Upper lobe of right lung (tissue), 1 donor: Measurements from ENCODE around the gene MRPS9. TPM values are rescaled to one million over a fixed set of nuclear protein-coding genes. Genes with fewer than 3 reads are reported as not detected.

Source experiments
- ATAC-seq: fragments of 200-7000 bp; cut with Tn5 transposase; one replicate; pipeline ENCODE4 v1.9.1; 2020; ENCODE audit warnings: mild to moderate bottlenecking, moderate library complexity
- DNase-seq: peaks from one replicate; pipeline ENCODE4 v3.0.0-alpha.2; 2020
- H3K27ac ChIP-seq: fragments of 200-600 bp; one replicate; pipeline ENCODE4 v1.8.0; 2022
- H3K27me3 ChIP-seq: fragments of 200-600 bp; one replicate; pipeline ENCODE4 v1.8.0; 2022; ENCODE audit warnings: mild to moderate bottlenecking
- H3K36me3 ChIP-seq: fragments of 200-600 bp; one replicate; pipeline ENCODE4 v1.8.0; 2022
- H3K4me1 ChIP-seq: fragments of 200-600 bp; one replicate; pipeline ENCODE4 v1.8.0; 2022
- H3K4me3 ChIP-seq: fragments of 200-600 bp; one replicate; pipeline ENCODE4 v1.8.0; 2022; ENCODE audit warnings: mild to moderate bottlenecking
- H3K9me3 ChIP-seq: fragments of 200-600 bp; one replicate; pipeline ENCODE4 v1.8.0; 2022
- intact Hi-C: fragments of 100-400 bp; cut with DNase I; formaldehyde crosslinking; loops from one replicate; pipeline ENCODE4 v1.11.0; 2022
- total RNA-seq: library from RNA; stranded (reverse); fragmentation: NEBNext Ultra II Directional; extraction: Animal tissue kit (Norgen Biotek cat#: 25700); gene quantifications from one replicate; pipeline ENCODE4 v1.2.1, GENCODE V29; 2021
- TF ChIP-seq, protein P1 (sequence below): fragments of 200-600 bp; IDR thresholded peaks from one replicate; pipeline ENCODE4 v1.8.0; 2022; ENCODE audit warnings: antibody characterized with exemption
- donor health status: DM: no; HTN: yes; CAD: no; lungs with severe emphysema.

The MRPS9 gene
- total RNA-seq, 1 donor from 2014 or later, result 17.0 TPM

GRCh38 chr2:105129722-105130232, 91.9 kb downstream of the MRPS9 start:
- H3K27me3 ChIP-seq, result no peaks in the 10 kb centered on the region
- ATAC-seq, result peak; percentile 73
- intact Hi-C loops, result no loop called here
- H3K4me3 ChIP-seq, result no peak overlapping the region
- H3K9me3 ChIP-seq, result no peaks in the 10 kb centered on the region
- no peaks in the 10 kb centered on the region for H3K36me3 ChIP-seq
- TF ChIP-seq, protein P1, sequence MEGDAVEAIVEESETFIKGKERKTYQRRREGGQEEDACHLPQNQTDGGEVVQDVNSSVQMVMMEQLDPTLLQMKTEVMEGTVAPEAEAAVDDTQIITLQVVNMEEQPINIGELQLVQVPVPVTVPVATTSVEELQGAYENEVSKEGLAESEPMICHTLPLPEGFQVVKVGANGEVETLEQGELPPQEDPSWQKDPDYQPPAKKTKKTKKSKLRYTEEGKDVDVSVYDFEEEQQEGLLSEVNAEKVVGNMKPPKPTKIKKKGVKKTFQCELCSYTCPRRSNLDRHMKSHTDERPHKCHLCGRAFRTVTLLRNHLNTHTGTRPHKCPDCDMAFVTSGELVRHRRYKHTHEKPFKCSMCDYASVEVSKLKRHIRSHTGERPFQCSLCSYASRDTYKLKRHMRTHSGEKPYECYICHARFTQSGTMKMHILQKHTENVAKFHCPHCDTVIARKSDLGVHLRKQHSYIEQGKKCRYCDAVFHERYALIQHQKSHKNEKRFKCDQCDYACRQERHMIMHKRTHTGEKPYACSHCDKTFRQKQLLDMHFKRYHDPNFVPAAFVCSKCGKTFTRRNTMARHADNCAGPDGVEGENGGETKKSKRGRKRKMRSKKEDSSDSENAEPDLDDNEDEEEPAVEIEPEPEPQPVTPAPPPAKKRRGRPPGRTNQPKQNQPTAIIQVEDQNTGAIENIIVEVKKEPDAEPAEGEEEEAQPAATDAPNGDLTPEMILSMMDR, result no peak
- no peaks in the 10 kb centered on the region for H3K4me1 ChIP-seq
- no peak for DNase-seq
- no peak overlapping the region for H3K27ac ChIP-seq

- intact Hi-C loops, result no loop called here
- Histone ChIP-seq H3K27me3 (no peaks in the 10 kb centered on the region), H3K27ac (no peak overlapping the region), H3K9me3 (no peaks in the 10 kb centered on the region), H3K36me3 (no peaks in the 10 kb centered on the region), H3K4me1 (no peaks in the 10 kb centered on the region), H3K4me3 (no peak overlapping the region)
- TF ChIP-seq, protein P1, result no peak
- ATAC-seq, result no peak
- no peak for DNase-seq
Observed at GRCh38 chr2:105130546-105130945, 92.7 kb downstream of the MRPS9 start.

DNA sequence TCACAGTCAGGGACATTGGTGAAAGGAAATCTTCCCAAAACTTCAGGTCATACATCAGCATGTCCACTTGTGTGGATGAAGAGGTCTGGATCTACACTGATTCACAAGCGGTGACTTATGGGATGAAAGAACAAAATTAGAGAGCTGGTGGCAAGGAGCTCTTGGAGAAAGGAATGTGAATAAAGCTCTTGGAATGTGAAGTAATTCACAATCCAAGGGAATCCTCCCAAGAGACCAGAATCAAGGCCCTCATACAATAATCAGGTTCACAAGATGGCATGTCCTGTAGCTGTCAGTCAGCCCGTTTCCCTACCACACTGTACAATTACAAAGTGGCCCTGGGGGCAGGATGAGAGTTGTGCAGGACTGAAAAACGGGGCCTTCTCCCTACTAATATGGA, 96.2 kb downstream of the MRPS9 start:
- TF ChIP-seq, protein P1, result no peak
- ATAC-seq, result no peak

DNA sequence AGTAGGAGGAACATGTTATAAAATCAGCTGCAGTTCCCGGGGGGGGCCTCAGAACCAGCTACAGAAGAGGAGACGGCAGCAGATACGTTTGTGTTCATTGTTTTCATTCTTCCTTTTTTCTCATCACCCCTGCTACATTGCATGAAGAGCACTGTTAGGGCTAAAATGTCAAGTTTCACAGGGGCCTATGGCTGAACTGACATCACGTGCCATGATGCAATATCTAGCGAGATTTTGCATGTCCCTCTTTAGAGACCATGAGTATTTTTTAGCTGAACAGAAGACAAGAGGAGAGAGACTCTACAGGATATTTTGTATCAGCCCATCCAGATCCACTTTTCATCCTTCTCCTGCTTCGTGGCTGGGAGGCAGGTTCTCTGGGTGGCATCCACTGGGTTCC, 97.6 kb downstream of the MRPS9 start:
- Histone ChIP-seq H3K36me3 (no peaks in the 10 kb centered on the region), H3K4me1 (no peaks in the 10 kb centered on the region), H3K4me3 (no peak overlapping the region), H3K27me3 (no peaks in the 10 kb centered on the region), H3K27ac (no peak overlapping the region), H3K9me3 (no peaks in the 10 kb centered on the region)
- no peak for ATAC-seq
- no peak for DNase-seq
- intact Hi-C loops, result no loop called here
- TF ChIP-seq, protein P1, result no peak

More for the DNA sequence above, 96.2 kb downstream of the MRPS9 start:
- Histone ChIP-seq H3K27me3 (no peaks in the 10 kb centered on the region), H3K4me1 (no peaks in the 10 kb centered on the region), H3K27ac (no peak overlapping the region), H3K9me3 (no peaks in the 10 kb centered on the region), H3K36me3 (no peaks in the 10 kb centered on the region), H3K4me3 (no peak overlapping the region)
- no peak for DNase-seq
- intact Hi-C loops, result no loop called here

DNA sequence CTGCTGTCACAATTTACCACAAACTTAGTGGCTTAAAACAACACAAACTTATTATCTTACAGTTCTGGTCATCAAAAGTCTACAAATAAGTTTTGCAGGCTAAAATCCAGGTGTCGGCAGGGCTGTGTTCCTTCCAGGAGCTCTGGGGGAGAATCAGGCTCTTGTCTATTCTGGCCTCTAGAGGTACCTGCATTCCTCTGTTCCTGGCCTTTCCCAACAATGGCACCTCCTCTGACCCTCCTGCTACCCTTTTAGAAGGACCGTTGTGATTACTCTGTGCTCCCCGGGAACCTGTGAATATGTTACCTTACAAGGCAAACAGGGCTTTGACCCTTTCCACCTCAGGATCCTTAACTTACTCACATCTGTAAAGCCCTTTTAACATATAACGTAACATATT, 98.5 kb downstream of the MRPS9 start:
- Histone ChIP-seq H3K4me3 (no peak overlapping the region), H3K4me1 (no peaks in the 10 kb centered on the region), H3K27me3 (no peaks in the 10 kb centered on the region), H3K36me3 (no peaks in the 10 kb centered on the region), H3K9me3 (no peaks in the 10 kb centered on the region), H3K27ac (no peak overlapping the region)
- DNase-seq (no peak), ATAC-seq (no peak)
- TF ChIP-seq, protein P1, result no peak
- intact Hi-C loops, result no loop called here

- TF ChIP-seq, protein P1, result no peak
- peaks cover 5% of the 10 kb centered on the region for H3K27me3 ChIP-seq
- ATAC-seq (no peak), DNase-seq (no peak)
- no peaks in the 10 kb centered on the region for H3K9me3 ChIP-seq
- intact Hi-C loops, result no loop called here
- no peaks in the 10 kb centered on the region for H3K4me1 ChIP-seq
- no peak overlapping the region for H3K27ac ChIP-seq
- H3K4me3 ChIP-seq, result no peak overlapping the region
- no peaks in the 10 kb centered on the region for H3K36me3 ChIP-seq
Observed at GRCh38 chr2:105138643-105139042, 100.8 kb downstream of the MRPS9 start.
